Activated CD8-positive, alpha-beta T cell treated with anti-CD3 and anti-CD28 coated beads, Interleukin-2, amount 10 ng/mL, durations not matched to agents 7 days and 5 days (primary cell): ENCODE results near the gene NOXA1. TPM values are rescaled to one million over a fixed set of nuclear protein-coding genes. Genes with fewer than 3 reads are reported as not detected.
"Not testable (repeated sequence)": the region's sequence is repeated elsewhere in the genome, so short reads cannot be mapped to it uniquely, and the experiment has no call there.

Source experiments
- ATAC-seq: fragments of 150-1000 bp; cut with Tn5 transposase; one replicate; pipeline ENCODE4 v1.10.0; 2021; ENCODE audit warnings: moderate library complexity
- CTCF ChIA-PET: fragments of 350-600 bp; sonication (Branson Sonifier 250); formaldehyde crosslinking; loops from one replicate; lab custom pipeline; 2021; ENCODE audit warnings: antibody characterized with exemption; lab: Charles Lee
- POLR2A ChIA-PET: fragments of 350-600 bp; sonication (Branson Sonifier 250); formaldehyde crosslinking; loops from one replicate; lab custom pipeline; 2021; ENCODE audit warnings: antibody characterized with exemption; lab: Charles Lee
- DNase-seq: peaks from one replicate; pipeline ENCODE4 v3.0.0-alpha.2; 2020
- H3K27ac Mint-ChIP-seq: one replicate; pipeline ENCODE4 v1.8.0; 2021; ENCODE audit warnings: mild to moderate bottlenecking, mixed read lengths
- H3K27me3 Mint-ChIP-seq: one replicate; pipeline ENCODE4 v1.8.0; 2021; ENCODE audit warnings: low read depth, mixed read lengths
- H3K36me3 Mint-ChIP-seq: one replicate; pipeline ENCODE4 v1.8.0; 2021; ENCODE audit warnings: low read depth, mixed read lengths
- H3K4me1 Mint-ChIP-seq: one replicate; pipeline ENCODE4 v1.8.0; 2021; ENCODE audit warnings: low read depth, mixed read lengths
- H3K4me3 Mint-ChIP-seq: one replicate; pipeline ENCODE4 v1.8.0; 2021; ENCODE audit warnings: mild to moderate bottlenecking, mixed read lengths
- H3K9me3 Mint-ChIP-seq: one replicate; pipeline ENCODE4 v1.8.0; 2022; ENCODE audit warnings: mixed read lengths; ENCODE audit not compliant: insufficient read depth
- total RNA-seq, 2 experiments: library from RNA; stranded (reverse); gene quantifications; one replicate each; pipeline ENCODE4 v1.2.3, GENCODE V29; 2021

The NOXA1 gene
- total RNA-seq, 2 experiments from 2014 or later = 0.52 to 0.58 TPM

DNA sequence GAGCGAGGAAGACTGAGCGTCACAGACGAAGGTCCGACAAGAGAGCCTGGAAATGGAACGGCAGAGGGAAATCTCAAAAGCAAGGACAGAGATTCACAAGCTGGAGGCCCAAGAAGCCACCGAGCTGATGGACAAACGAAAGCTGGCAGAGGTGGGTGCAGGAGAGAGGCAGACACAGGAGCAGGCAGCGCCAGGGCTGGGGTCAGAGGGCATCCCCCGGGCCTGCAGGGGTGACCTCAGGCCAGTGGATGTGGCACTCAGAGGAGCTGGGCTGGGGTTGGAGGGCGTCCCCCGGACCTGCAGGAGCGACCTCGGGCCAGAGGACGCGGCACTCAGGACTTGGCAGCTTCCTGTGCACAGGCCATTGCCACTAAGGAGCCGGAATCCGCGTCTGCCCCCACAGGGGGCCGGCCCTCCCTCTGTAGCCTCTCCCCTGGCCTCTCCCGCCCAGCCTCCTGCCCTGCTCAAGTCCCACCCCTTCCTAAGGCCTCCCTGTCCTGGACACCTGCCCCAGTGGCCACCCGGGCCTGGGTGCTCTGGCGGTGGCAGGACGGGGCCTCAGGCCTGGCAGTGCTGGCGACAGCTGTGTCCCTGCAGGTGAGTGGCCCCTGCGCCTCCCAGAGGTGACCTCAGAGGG, 40.6 kb upstream of the NOXA1 start:
- DNase-seq (no peak), ATAC-seq (no peak)
- H3K4me1 Mint-ChIP-seq = peaks cover 10% of the 10 kb centered on the region
- H3K4me3 Mint-ChIP-seq = no peak overlapping the region
- no peaks in the 10 kb centered on the region for H3K36me3 Mint-ChIP-seq
- H3K9me3 Mint-ChIP-seq = no peaks in the 10 kb centered on the region
- no peaks in the 10 kb centered on the region for H3K27me3 Mint-ChIP-seq
- CTCF ChIA-PET = no interaction called here
- H3K27ac Mint-ChIP-seq = no peak overlapping the region
- POLR2A ChIA-PET = no interaction called here

DNA sequence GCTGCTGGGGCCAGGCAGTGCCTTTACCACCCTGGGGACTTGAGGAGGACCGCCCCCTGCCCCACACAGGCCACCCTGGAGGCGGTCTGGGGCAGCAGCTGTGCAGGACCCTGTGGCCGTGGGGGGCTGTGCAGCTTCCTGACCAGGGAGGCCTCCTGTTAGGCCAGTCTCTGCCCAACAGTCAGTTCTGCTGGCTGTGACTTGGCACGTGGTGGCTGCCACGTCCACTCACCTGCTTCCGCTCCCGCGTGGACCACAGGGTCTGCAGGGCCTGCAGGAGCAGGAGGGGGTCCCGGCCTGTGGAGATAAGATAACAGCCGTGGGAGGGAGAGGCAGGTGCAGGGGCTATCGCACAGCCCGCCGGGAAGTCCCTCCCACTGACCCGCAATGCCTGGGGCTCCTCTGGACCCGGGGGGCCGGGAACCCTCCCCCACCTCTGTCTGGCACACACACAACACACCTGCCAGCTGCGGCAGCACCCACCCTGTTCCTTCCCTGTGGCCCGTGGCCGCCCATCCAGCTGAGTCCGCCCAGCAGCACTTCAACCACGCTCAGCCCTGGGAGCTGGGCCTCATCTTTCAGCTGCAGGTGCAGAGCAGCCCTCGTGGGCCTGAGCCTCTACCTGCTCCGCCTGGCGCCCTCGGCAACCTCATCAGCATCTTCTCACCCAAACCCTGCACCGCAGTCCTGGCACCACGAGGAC, 40.0 kb upstream of the NOXA1 start:
- ATAC-seq = no peak
- no peaks in the 10 kb centered on the region for H3K36me3 Mint-ChIP-seq
- no peak overlapping the region for H3K4me3 Mint-ChIP-seq
- ChIA-PET CTCF (no interaction called here), POLR2A (no interaction called here)
- H3K27me3 Mint-ChIP-seq = no peaks in the 10 kb centered on the region
- H3K9me3 Mint-ChIP-seq = no peaks in the 10 kb centered on the region
- no peak overlapping the region for H3K27ac Mint-ChIP-seq
- H3K4me1 Mint-ChIP-seq = peaks cover 13% of the 10 kb centered on the region
- DNase-seq = no peak

DNA sequence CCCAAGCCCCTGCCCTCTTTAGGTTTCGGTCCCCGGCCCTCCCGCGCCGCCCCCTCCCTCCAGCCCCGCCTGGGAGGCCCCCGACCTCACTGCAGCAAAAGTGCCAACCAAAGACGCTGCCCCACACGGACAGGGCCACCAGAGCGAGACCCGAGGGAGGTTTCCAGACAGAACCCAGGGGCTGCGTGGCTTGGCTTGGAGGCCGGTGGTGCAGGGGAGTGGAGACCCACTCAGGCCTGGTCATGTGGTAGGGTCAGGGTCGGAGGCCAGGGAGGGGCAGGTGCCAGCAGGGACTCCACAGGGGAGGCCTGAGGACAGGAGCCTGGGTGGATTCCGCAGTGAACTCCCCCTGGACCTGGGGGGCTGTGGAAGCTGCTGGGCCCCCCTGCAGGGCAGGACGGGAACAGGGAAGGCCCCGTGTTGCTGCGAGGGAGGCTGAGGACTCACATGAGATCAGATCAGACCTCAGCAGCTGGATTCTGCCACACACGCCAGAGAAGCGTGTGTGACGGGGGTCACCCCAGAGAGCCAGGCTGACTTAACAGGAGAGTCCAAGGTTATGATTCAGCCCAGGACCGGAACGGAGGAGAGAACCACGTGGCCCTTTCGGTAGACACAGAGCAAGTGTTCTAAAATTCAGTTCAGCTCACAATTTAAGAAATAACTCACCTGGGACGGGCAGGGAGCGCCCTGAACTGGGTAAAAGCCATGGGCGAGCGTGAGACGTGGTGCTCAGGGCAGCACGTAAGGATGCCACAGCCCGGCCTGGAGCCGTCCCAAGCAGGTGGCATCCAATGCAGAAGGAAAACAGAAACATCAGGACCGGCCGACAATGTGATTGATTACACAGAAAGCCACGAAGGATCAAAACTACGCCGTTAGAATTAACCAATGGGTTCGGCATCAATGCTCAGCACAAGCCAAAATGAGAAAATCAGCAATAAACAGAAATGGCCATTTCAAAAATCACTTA, 39.1 kb upstream of the NOXA1 start:
- no peak for ATAC-seq
- no peak for DNase-seq
- Mint-ChIP-seq H3K4me3 (no peak overlapping the region), H3K4me1 (peaks cover 13% of the 10 kb centered on the region), H3K27me3 (no peaks in the 10 kb centered on the region), H3K27ac (peak overlapping the region; percentile 30), H3K36me3 (no peaks in the 10 kb centered on the region), H3K9me3 (no peaks in the 10 kb centered on the region)
- ChIA-PET CTCF (no interaction called here), POLR2A (no interaction called here)

DNA sequence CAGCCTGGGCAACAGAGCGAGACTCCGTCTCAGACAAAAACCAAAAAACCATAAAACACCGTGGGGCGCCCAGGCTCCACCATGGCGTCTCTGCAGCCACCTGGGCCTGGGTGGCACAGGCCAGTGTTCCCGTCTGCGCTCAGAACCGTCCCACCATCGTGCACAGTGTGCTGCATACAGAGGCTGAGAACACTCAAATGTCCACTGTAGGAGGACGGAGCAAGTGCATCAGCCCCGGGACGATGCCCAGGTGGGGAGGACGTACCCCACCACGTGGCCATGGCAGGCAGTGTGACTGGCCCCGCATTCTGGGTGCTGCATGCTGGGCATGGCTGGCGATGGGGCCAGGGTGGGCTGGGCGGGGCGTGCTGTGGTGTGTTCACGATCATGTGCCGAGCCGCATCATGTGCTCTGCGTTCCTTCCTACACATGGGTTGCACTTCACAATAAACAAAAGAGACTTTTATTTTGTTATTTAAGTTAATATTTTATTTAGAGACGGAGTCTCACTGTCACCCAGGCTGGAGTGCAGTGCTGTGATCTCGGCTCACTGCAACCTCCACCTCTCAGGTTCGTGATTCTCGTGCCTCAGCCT, 38.0 kb upstream of the NOXA1 start:
- Mint-ChIP-seq H3K4me3 (no peak overlapping the region), H3K27me3 (no peaks in the 10 kb centered on the region), H3K36me3 (no peaks in the 10 kb centered on the region), H3K27ac (no peak overlapping the region), H3K9me3 (no peaks in the 10 kb centered on the region), H3K4me1 (peaks cover 13% of the 10 kb centered on the region)
- ChIA-PET POLR2A (no interaction called here), CTCF (no interaction called here)
- DNase-seq = no peak
- ATAC-seq = no peak

DNA sequence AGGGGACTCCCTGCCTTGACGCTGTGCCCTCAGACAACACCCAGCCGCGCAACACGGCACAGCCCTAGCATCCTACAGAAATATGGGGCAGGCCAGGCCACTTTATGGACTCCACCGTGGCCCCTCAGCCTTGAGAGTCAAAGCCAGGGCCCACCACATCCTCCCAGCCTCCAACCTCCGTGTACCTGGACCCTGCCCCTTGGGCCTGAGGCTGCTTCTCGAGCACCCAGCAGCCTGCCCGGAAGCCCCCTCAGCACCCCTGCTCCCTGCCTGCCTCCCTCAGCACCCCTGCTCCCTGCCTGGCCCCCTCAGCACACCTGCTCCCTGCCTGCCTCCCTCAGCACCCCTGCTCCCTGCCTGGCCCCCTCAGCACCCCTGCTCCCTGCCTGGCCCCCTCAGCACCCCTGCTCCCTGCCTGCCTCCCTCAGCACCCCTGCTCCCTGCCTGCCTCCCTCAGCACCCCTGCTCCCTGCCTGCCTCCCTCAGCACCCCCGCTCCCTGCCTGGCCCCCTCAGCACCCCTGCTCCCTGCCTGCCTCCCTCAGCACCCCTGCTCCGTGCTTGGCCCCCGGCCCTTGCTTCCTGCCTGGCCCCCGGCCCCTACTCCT, 36.6 kb upstream of the NOXA1 start:
- H3K36me3 Mint-ChIP-seq, H3K4me3 Mint-ChIP-seq, DNase-seq, POLR2A ChIA-PET, H3K9me3 Mint-ChIP-seq, ATAC-seq, H3K27me3 Mint-ChIP-seq: not testable (repeated sequence)
- H3K4me1 Mint-ChIP-seq = peaks cover 16% of the 10 kb centered on the region
- CTCF ChIA-PET = interaction anchor here (1.0 kb wide), 1 partner anchor 84 kb away, joined by 3 read pairs; the partner anchor contains the start of gene NRARP
- H3K27ac Mint-ChIP-seq = peak overlapping the region; percentile 87

GRCh38 chr9:137387114-137387890, 35.9 kb upstream of the NOXA1 start:
- peak; percentile 76 for ATAC-seq
- no peaks in the 10 kb centered on the region for H3K36me3 Mint-ChIP-seq
- peaks cover 16% of the 10 kb centered on the region for H3K4me1 Mint-ChIP-seq
- peak; percentile 59 for DNase-seq
- no peaks in the 10 kb centered on the region for H3K27me3 Mint-ChIP-seq
- peak overlapping the region; percentile 87 for H3K27ac Mint-ChIP-seq
- POLR2A ChIA-PET = interaction anchor here (0.6 to 0.8 kb wide), 2 partner anchors 71 to 89 kb away, joined by 3 read pairs; no protein-coding TSS in a partner anchor
- no peaks in the 10 kb centered on the region for H3K9me3 Mint-ChIP-seq
- CTCF ChIA-PET = interaction anchor here (1.0 to 1.3 kb wide), 2 partner anchors 36 to 85 kb away, joined by 3 read pairs; partner anchors contain the start of genes EXD3, NOXA1 and NRARP
- H3K4me3 Mint-ChIP-seq = peak overlapping the region; percentile 8

GRCh38 chr9:137387891-137388560, 35.2 kb upstream of the NOXA1 start:
- H3K27ac Mint-ChIP-seq = peak overlapping the region; percentile 87
- no peaks in the 10 kb centered on the region for H3K36me3 Mint-ChIP-seq
- ATAC-seq (no peak), DNase-seq (no peak)
- H3K4me1 Mint-ChIP-seq = peaks cover 16% of the 10 kb centered on the region
- ChIA-PET POLR2A (interaction anchor here (0.6 to 0.8 kb wide), 2 partner anchors 72 to 89 kb away, joined by 3 read pairs; no protein-coding TSS in a partner anchor), CTCF (interaction anchor here (1.0 to 1.3 kb wide), 2 partner anchors 35 to 86 kb away, joined by 3 read pairs; partner anchors contain the start of genes EXD3, NOXA1 and NRARP)
- no peaks in the 10 kb centered on the region for H3K27me3 Mint-ChIP-seq
- H3K9me3 Mint-ChIP-seq = no peaks in the 10 kb centered on the region
- H3K4me3 Mint-ChIP-seq = no peak overlapping the region

GRCh38 chr9:137388589-137389427, 34.4 kb upstream of the NOXA1 start:
- POLR2A ChIA-PET = no interaction called here
- DNase-seq = no peak
- CTCF ChIA-PET = no interaction called here
- no peak overlapping the region for H3K27ac Mint-ChIP-seq
- no peaks in the 10 kb centered on the region for H3K9me3 Mint-ChIP-seq
- no peak for ATAC-seq
- peaks cover 16% of the 10 kb centered on the region for H3K4me1 Mint-ChIP-seq
- no peaks in the 10 kb centered on the region for H3K36me3 Mint-ChIP-seq
- no peak overlapping the region for H3K4me3 Mint-ChIP-seq
- no peaks in the 10 kb centered on the region for H3K27me3 Mint-ChIP-seq

DNA sequence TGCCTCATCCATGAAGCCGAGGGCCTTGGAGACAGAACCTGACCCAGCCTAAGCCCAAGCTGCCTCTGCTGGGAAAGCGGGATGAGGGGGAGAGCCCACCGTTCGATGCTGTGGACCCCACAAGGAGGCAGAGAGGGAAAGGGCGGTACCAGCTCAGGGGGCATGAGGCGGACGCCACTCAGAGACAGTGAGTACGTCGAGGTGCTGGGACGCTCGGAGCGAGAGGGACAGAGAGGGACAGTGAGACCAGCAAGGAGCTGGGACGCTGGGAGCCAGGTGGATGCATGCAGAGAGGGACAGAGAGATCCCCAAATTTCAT, 33.8 kb upstream of the NOXA1 start:
- Mint-ChIP-seq H3K27me3 (no peaks in the 10 kb centered on the region), H3K27ac (no peak overlapping the region), H3K4me3 (no peak overlapping the region), H3K36me3 (no peaks in the 10 kb centered on the region), H3K4me1 (peaks cover 16% of the 10 kb centered on the region), H3K9me3 (no peaks in the 10 kb centered on the region)
- CTCF ChIA-PET = no interaction called here
- no peak for DNase-seq
- POLR2A ChIA-PET = no interaction called here
- no peak for ATAC-seq
